IMR-90 (cell line): ENCODE data around the gene MZF1. TPM values are rescaled to one million over a fixed set of nuclear protein-coding genes. Genes with fewer than 3 reads are reported as not detected.

Experiments
- ATAC-seq: fragments of 200-7000 bp; cut with Tn5 transposase; 2 replicates; pipeline ENCODE4 v1.9.1; 2020; ENCODE audit warnings: low read depth, mild to moderate bottlenecking, moderate library complexity
- BruUV-seq: library from RNA; stranded (reverse); fragments of 400-500 nt; replicated peaks from 2 replicates; lab custom pipeline; 2021; lab: Mats Ljungman, UMichigan
- CTCF ChIA-PET: fragments of 300-600 bp; formaldehyde crosslinking; extraction: SDS; loops from one replicate; lab custom pipeline; 2021; ENCODE audit warnings: antibody characterized with exemption; lab: Yijun Ruan, JAX
- POLR2A ChIA-PET: fragments of 300-600 bp; sonication (Branson Sonifier 250); formaldehyde crosslinking; loops from one replicate; lab custom pipeline; 2022; ENCODE audit warnings: antibody characterized with exemption; ENCODE audit not compliant: unreplicated experiment; lab: Charles Lee
- DNase-seq: peaks from one replicate; pipeline ENCODE4 v3.0.0; 2013
- H2AFZ ChIP-seq: replicated peaks from 2 replicates; pipeline ENCODE3; 2013; ENCODE audit warnings: low read length, mild to moderate bottlenecking; ENCODE audit not compliant: poor library complexity
- H2AK5ac ChIP-seq: 2 replicates; pipeline ENCODE4 v1.6.1; 2013; ENCODE audit warnings: low read depth, low read length, inconsistent platforms
- H2AK9ac ChIP-seq: replicated peaks from 2 replicates; pipeline ENCODE3; 2013; ENCODE audit warnings: mild to moderate bottlenecking, low read depth, low read length, moderate library complexity; ENCODE audit not compliant: poor library complexity
- H2BK120ac ChIP-seq: 2 replicates; pipeline ENCODE4 v1.6.1; 2013; ENCODE audit warnings: low read depth, low read length, inconsistent platforms
- H2BK15ac ChIP-seq: 3 replicates; pipeline ENCODE4 v1.6.1; 2013; ENCODE audit warnings: low read depth, low read length, inconsistent platforms
- H2BK20ac ChIP-seq: 2 replicates; pipeline ENCODE4 v1.6.1; 2013; ENCODE audit warnings: low read depth, mild to moderate bottlenecking, inconsistent platforms, low read length, moderate library complexity
- H2BK5ac ChIP-seq: 2 replicates; pipeline ENCODE4 v1.6.1; 2013; ENCODE audit warnings: mild to moderate bottlenecking, low read depth, low read length, inconsistent platforms; ENCODE audit not compliant: poor library complexity, severe bottlenecking
- H3K14ac ChIP-seq: replicated peaks from 2 replicates; pipeline ENCODE4 v1.6.1; 2013; ENCODE audit warnings: low read depth, low read length, inconsistent platforms
- H3K18ac ChIP-seq: 2 replicates; pipeline ENCODE4 v1.6.1; 2013; ENCODE audit warnings: low read depth, low read length, control low read depth
- H3K23ac ChIP-seq: 2 replicates; pipeline ENCODE4 v1.6.1; 2013; ENCODE audit warnings: low read depth, low read length, inconsistent platforms
- H3K27ac ChIP-seq: 2 replicates; pipeline ENCODE4 v1.5.1; 2013; ENCODE audit warnings: mild to moderate bottlenecking, control low read depth, low read length; ENCODE audit not compliant: insufficient read depth
- H3K27me3 ChIP-seq: 2 replicates; pipeline ENCODE4 v1.6.1; 2013; ENCODE audit warnings: low read length; ENCODE audit not compliant: control insufficient read depth, insufficient read depth
- H3K36me3 ChIP-seq: 2 replicates; pipeline ENCODE4 v1.6.1; 2013; ENCODE audit warnings: low read length, mixed read lengths; ENCODE audit not compliant: control insufficient read depth, insufficient read depth
- H3K4ac ChIP-seq: 2 replicates; pipeline ENCODE4 v1.6.1; 2013; ENCODE audit warnings: low read depth, low read length, inconsistent platforms
- H3K4me1 ChIP-seq: 2 replicates; pipeline ENCODE4 v1.6.1; 2013; ENCODE audit warnings: low read length, mixed read lengths; ENCODE audit not compliant: control insufficient read depth, insufficient read depth
- H3K4me2 ChIP-seq: 2 replicates; pipeline ENCODE4 v1.6.1; 2013; ENCODE audit warnings: low read depth, mild to moderate bottlenecking, control low read depth, low read length, moderate library complexity
- H3K4me3 ChIP-seq: 2 replicates; pipeline ENCODE4 v1.5.1; 2013; ENCODE audit warnings: low read depth, mild to moderate bottlenecking, control low read depth, low read length, moderate library complexity; ENCODE audit not compliant: insufficient read depth
- H3K56ac ChIP-seq: 2 replicates; pipeline ENCODE4 v1.6.1; 2013; ENCODE audit warnings: low read length, inconsistent platforms; ENCODE audit not compliant: insufficient read depth; ENCODE audit errors: extremely low read depth
- H3K79me1 ChIP-seq, 2 experiments: 2 replicates each; pipeline ENCODE4 v1.6.1; 2013; ENCODE audit warnings: low read length in 2 of 2, inconsistent platforms in 1 of 2, low read depth in 1 of 2
- H3K9ac ChIP-seq: 2 replicates; pipeline ENCODE4 v1.6.1; 2013; ENCODE audit warnings: low read depth, low read length, control low read depth
- H3K9me1 ChIP-seq: 2 replicates; pipeline ENCODE4 v1.6.1; 2013; ENCODE audit warnings: low read length, inconsistent platforms; ENCODE audit not compliant: insufficient read depth
- H3K9me3 ChIP-seq: 2 replicates; pipeline ENCODE4 v1.6.1; 2013; ENCODE audit warnings: low read length; ENCODE audit not compliant: control insufficient read depth, insufficient read depth
- H4K20me1 ChIP-seq: 2 replicates; pipeline ENCODE4 v1.6.1; 2013; ENCODE audit warnings: low read length, inconsistent platforms; ENCODE audit not compliant: insufficient read depth
- H4K5ac ChIP-seq: 2 replicates; pipeline ENCODE4 v1.6.1; 2013; ENCODE audit warnings: mild to moderate bottlenecking, low read depth, low read length, control low read depth
- H4K8ac ChIP-seq, 2 experiments: 2 replicates each; pipeline ENCODE4 v1.6.1; 2013; ENCODE audit warnings: low read depth in 2 of 2, low read length in 2 of 2, control low read depth in 1 of 2, inconsistent platforms in 1 of 2
- H4K91ac ChIP-seq: 2 replicates; pipeline ENCODE4 v1.6.1; 2013; ENCODE audit warnings: low read depth, low read length, inconsistent platforms; ENCODE audit not compliant: insufficient read depth
- FOS ChIP-seq: fragments of 150-350 bp; IDR thresholded peaks from 2 replicates; pipeline ENCODE4 v1.6.1; 2016; ENCODE audit warnings: low read depth, low read length
- MAFK ChIP-seq: IDR thresholded peaks from 2 replicates; pipeline ENCODE4 v1.6.1; 2012; ENCODE audit warnings: low read depth, low read length, improper control_type of control experiment
- WGBS, 2 experiments: methylation state at CpG; one replicate each; pipeline versions ENCODE4 v1.1.5 to v1.1.7; 2013; ENCODE audit warnings: missing lambda C conversion rate in 2 of 2; ENCODE audit not compliant: insufficient read length in 1 of 2; ENCODE audit errors: extremely low coverage in 2 of 2; 5-methylcytosine and 5-hydroxymethylcytosine counted together
- dilution Hi-C: fragments of 300-500 bp; cut with HindIII; formaldehyde crosslinking; loops from one replicate; pipeline ENCODE4 v1.14.3; 2018; ENCODE audit warnings: low sequenced_read_pairs; ENCODE audit not compliant: unreplicated experiment
- in situ Hi-C: fragments of 300-500 bp; cut with MboI; formaldehyde crosslinking; loops from 3 replicates; pipeline ENCODE4 v1.14.3; 2019; ENCODE audit warnings: low sequenced_read_pairs, inconsistent platforms, mixed read lengths
- intact Hi-C: fragments of 100-400 bp; cut with micrococcal nuclease; formaldehyde crosslinking; loops from 2 replicates; pipeline ENCODE4 v1.10.0; 2022
- polyA plus RNA-seq, 3 experiments: library from polyadenylated mRNA; depleted of rRNA; stranded (reverse); fragments of >200 nt; gene quantifications; 2 replicates each; pipeline ENCODE4 v1.2.3, GENCODE V29; 2012; ENCODE audit warnings: low replicate concordance in 1 of 3
- total RNA-seq: library from RNA; depleted of rRNA; stranded (reverse); fragments of >200 nt; gene quantifications from 2 replicates; pipeline ENCODE4 v1.2.3, GENCODE V29; 2012

The MZF1 gene
- total and polyA plus RNA-seq, 2 of the 4 experiments (the other 2 are of a cell fraction): 3.4 to 15.0 TPM

DNA sequence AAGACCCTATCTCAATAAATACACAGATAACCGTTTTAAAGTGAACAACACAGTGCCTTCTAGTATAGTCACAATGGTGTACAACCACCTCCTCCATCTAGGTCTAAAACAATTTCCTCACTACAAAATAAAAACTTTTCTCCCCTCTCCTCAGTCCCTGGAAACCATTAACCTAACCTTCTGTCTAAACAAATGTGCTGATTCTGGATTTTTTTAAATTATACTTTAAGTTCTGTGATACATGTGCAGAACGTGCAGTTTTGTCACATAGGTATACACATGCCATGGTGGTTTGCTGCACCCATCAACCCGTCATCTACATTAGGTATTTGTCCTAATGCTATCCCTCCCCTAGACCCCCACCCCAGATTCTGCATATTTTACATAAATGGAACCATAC, 43.7 kb downstream of the MZF1 start:
- no peak overlapping the region for H3K4me2 ChIP-seq
- CTCF ChIA-PET: no interaction called here
- in situ Hi-C loops: no loop called here

More for the DNA sequence above, 43.7 kb downstream of the MZF1 start:
- POLR2A ChIA-PET: no interaction called here
- Histone ChIP-seq H3K4me1 (no peaks in the 10 kb centered on the region), H4K20me1 (no peaks in the 10 kb centered on the region), H3K27ac (no peak overlapping the region), H3K18ac (no peak overlapping the region), H2BK20ac (no peak overlapping the region), H2AK5ac (no peak overlapping the region), H4K8ac (no peak overlapping the region), H2AFZ (no peak overlapping the region), H4K5ac (no peak overlapping the region), H3K9me3 (0 out of 2 replicates have a peak, but pooled peaks cover 2% of the 10 kb centered on the region), H3K27me3 (peaks cover 24% of the 10 kb centered on the region), H3K79me1 (no peaks in the 10 kb centered on the region), H3K36me3 (no peaks in the 10 kb centered on the region), H4K91ac (no peak overlapping the region), H3K56ac (no peak overlapping the region; the same call in 1 of the 2 replicates), H3K14ac (no peak overlapping the region), H2BK15ac (no peak overlapping the region), H3K4ac (no peak overlapping the region), H2BK120ac (no peak overlapping the region), H2BK5ac (no peak overlapping the region), H3K23ac (no peak overlapping the region), H3K4me3 (no peak overlapping the region), H2AK9ac (no peak overlapping the region), H3K9ac (no peak overlapping the region), H3K9me1 (no peaks in the 10 kb centered on the region)
- no TSS peak for BruUV-seq
- TF ChIP-seq MAFK (0 out of 2 replicates have a peak, but pooled peaks have one; percentile 24), FOS (no peak)
- ATAC-seq (no peak), DNase-seq (no peak)
- WGBS, 2 experiments: no CpG with 5 or more reads among the region's 3 CpGs
- intact Hi-C loops (no loop called here), dilution Hi-C loops (no loop called here)
